ENCODE data around the gene ATXN7L2. TPM values are rescaled to one million over a fixed set of nuclear protein-coding genes. Genes with fewer than 3 reads are reported as not detected.

Gene ATXN7L2
- polyA plus RNA-seq, 4 donors = 9.0 to 10.2 (median 9.8) TPM

DNA sequence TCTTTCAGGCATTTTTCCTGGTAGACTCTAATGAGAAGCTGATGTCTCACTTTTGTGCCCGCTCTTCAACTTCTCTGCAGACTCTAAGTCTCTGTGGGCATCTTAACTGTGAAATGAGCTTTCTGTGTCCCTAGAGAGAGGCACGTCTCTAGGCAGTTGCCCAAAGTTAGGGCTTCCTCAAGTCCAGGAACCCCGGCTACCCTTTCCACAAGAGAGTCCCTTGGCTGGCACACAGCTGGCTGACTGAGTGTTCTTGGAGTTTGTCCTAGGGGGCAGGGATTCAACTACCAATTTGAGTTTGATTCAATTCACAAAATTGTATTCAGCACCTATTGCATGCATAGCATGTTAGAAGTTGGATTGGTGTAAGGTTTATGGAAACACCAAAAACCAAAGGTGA, 57.4 kb downstream of the ATXN7L2 start:
- DNase-seq (ENCODE audit: low read depth in 4 of 4, low spot score in 3 of 4) = no peak

Other genes with a start within 250 kb of the ATXN7L2 start
- gene CELSR2, start 234.4 kb upstream of the ATXN7L2 start, polyA plus RNA-seq (ENCODE audit: insufficient read length in 4 of 4) = 10 to 100 TPM; 29.0 to 38.3 (median 34.0) TPM
- gene PSRC1, start 200.8 kb upstream of the ATXN7L2 start, polyA plus RNA-seq (ENCODE audit: insufficient read length in 4 of 4) = 10 to 100 TPM; 22.1 to 28.3 (median 26.6) TPM
- under 1 TPM in 2 of 4 donors, not detected in 2; 0.14 to 0.26 TPM for gene MYBPHL, start 176.9 kb upstream of the ATXN7L2 start, polyA plus RNA-seq (ENCODE audit: insufficient read length in 4 of 4)
- 10 to 100 TPM; 54.6 to 66.3 (median 62.6) TPM for gene SORT1, start 86.0 kb upstream of the ATXN7L2 start, polyA plus RNA-seq (ENCODE audit: insufficient read length in 4 of 4)
- gene PSMA5, start 57.5 kb upstream of the ATXN7L2 start, polyA plus RNA-seq (ENCODE audit: insufficient read length in 4 of 4) = 100 to 1,000 TPM in 3 of 4 donors, 10 to 100 TPM in 1; 98.8 to 111 (median 106) TPM
- 10 to 100 TPM in 2 of 4 donors, 1 to 10 TPM in 2; 6.5 to 12.5 (median 10.3) TPM for gene SYPL2, start 17.4 kb upstream of the ATXN7L2 start, polyA plus RNA-seq (ENCODE audit: insufficient read length in 4 of 4)
- gene CYB561D1, start 10.2 kb downstream of the ATXN7L2 start, polyA plus RNA-seq (ENCODE audit: insufficient read length in 4 of 4) = 1 to 10 TPM; 8.1 to 9.3 (median 9.2) TPM
- gene AMIGO1, start 25.8 kb downstream of the ATXN7L2 start, polyA plus RNA-seq (ENCODE audit: insufficient read length in 4 of 4) = 1 to 10 TPM; 8.0 to 9.1 (median 9.0) TPM
- under 1 TPM; 0.49 to 0.91 (median 0.90) TPM for gene GPR61, start 56.0 kb downstream of the ATXN7L2 start, polyA plus RNA-seq (ENCODE audit: insufficient read length in 4 of 4)
- 10 to 100 TPM; 12.2 to 14.2 (median 13.7) TPM for gene GNAI3, start 64.7 kb downstream of the ATXN7L2 start, polyA plus RNA-seq (ENCODE audit: insufficient read length in 4 of 4)
- under 1 TPM in 1 of 4 donors, not detected in 3; 0.06 TPM for gene GNAT2, start 135.7 kb downstream of the ATXN7L2 start, polyA plus RNA-seq (ENCODE audit: insufficient read length in 4 of 4)
- gene AMPD2, start 135.9 kb downstream of the ATXN7L2 start, polyA plus RNA-seq (ENCODE audit: insufficient read length in 4 of 4) = 10 to 100 TPM; 46.1 to 49.2 (median 48.4) TPM
- 10 to 100 TPM; 56.8 to 69.7 (median 63.0) TPM for gene GSTM4, start 172.2 kb downstream of the ATXN7L2 start, polyA plus RNA-seq (ENCODE audit: insufficient read length in 4 of 4)
- gene GSTM2, start 184.2 kb downstream of the ATXN7L2 start, polyA plus RNA-seq (ENCODE audit: insufficient read length in 4 of 4) = 100 to 1,000 TPM; 171 to 257 (median 213) TPM
- 100 to 1,000 TPM in 1 of 4 donors, 1 to 10 TPM in 3; 2.4 to 121 (median 3.1) TPM for gene GSTM1, start 203.9 kb downstream of the ATXN7L2 start, polyA plus RNA-seq (ENCODE audit: insufficient read length in 4 of 4)
- gene GSTM5, start 228.3 kb downstream of the ATXN7L2 start, polyA plus RNA-seq (ENCODE audit: insufficient read length in 4 of 4) = 10 to 100 TPM; 28.7 to 55.4 (median 41.5) TPM